HEK293 (cell line): ENCODE results near the gene RTN1.

Experiments used
- CTCF ChIA-PET: fragments of 350-600 bp; formaldehyde crosslinking; extraction: SDS; loops from one replicate; lab custom pipeline; 2021; ENCODE audit warnings: antibody characterized with exemption; lab: Yijun Ruan, JAX
- POLR2A ChIA-PET: fragments of 300-600 bp; formaldehyde crosslinking; extraction: SDS; loops from one replicate; lab custom pipeline; 2020; ENCODE audit warnings: antibody characterized with exemption, inconsistent platforms; lab: Yijun Ruan, JAX
- H3K27ac ChIP-seq: fragments of 200-500 bp; sonication (Bioruptor generic); 2 replicates; pipeline ENCODE4 v1.5.1; 2014; ENCODE audit warnings: low read depth, low read length, control low read depth, inconsistent platforms; ENCODE audit errors: extremely low read depth
- H3K36me3 ChIP-seq, 2 experiments: fragments of 200-500 bp in 1 of 2; sonication (Bioruptor generic) in 1 of 2; 1 replicate in 1 of 2; 2 replicates in 1 of 2; pipeline ENCODE4 v1.5.1; 2014 to 2017; ENCODE audit warnings: inconsistent platforms in 2 of 2, low read length in 2 of 2; ENCODE audit not compliant: control insufficient read depth in 2 of 2, insufficient read depth in 1 of 2
- H3K4me1 ChIP-seq: fragments of 200-500 bp; sonication (Bioruptor generic); 2 replicates; pipeline ENCODE4 v1.5.1; 2014; ENCODE audit warnings: mild to moderate bottlenecking, low read length, inconsistent platforms; ENCODE audit not compliant: control insufficient read depth, insufficient read depth
- H3K4me3 ChIP-seq: 2 replicates; pipeline ENCODE4 v1.5.1; 2011; ENCODE audit warnings: low read depth, mild to moderate bottlenecking, control low read depth, low read length, moderate library complexity
- H3K9me3 ChIP-seq: fragments of 200-500 bp; sonication (Bioruptor generic); 2 replicates; pipeline ENCODE4 v1.5.1; 2014; ENCODE audit warnings: low read depth, low read length, inconsistent platforms; ENCODE audit not compliant: control insufficient read depth, insufficient read depth
- PRDM1 ChIP-seq: fragments of 450-650 bp; formaldehyde crosslinking; IDR thresholded peaks from 2 replicates; pipeline ENCODE4; 2016; ENCODE audit warnings: missing biosample characterization, missing genetic modification characterization
- TRIM28 ChIP-seq: IDR thresholded peaks from 2 replicates; pipeline ENCODE4 v1.6.1; 2011; ENCODE audit warnings: low read length, control low read depth, borderline replicate concordance
- ZBTB48 ChIP-seq: fragments of 450-650 bp; formaldehyde crosslinking; IDR thresholded peaks from 2 replicates; pipeline ENCODE4 v1.5.1; 2016; ENCODE audit warnings: missing biosample characterization, missing genetic modification characterization
- ZNF214 ChIP-seq: fragments of 450-650 bp; formaldehyde crosslinking; IDR thresholded peaks from 2 replicates; pipeline ENCODE4 v1.5.1; 2017; ENCODE audit warnings: missing biosample characterization, mild to moderate bottlenecking, missing genetic modification characterization, borderline replicate concordance
- ZNF341 ChIP-seq: fragments of 450-650 bp; formaldehyde crosslinking; IDR thresholded peaks from 2 replicates; pipeline ENCODE4; 2016; ENCODE audit warnings: low read depth, missing biosample characterization, missing genetic modification characterization
- ZNF473 ChIP-seq: fragments of 450-650 bp; formaldehyde crosslinking; IDR thresholded peaks from 2 replicates; pipeline ENCODE4 v1.5.1; 2017; ENCODE audit warnings: missing biosample characterization, missing genetic modification characterization
- ZNF48 ChIP-seq: fragments of 450-650 bp; formaldehyde crosslinking; IDR thresholded peaks from 2 replicates; pipeline ENCODE4 v1.5.1; 2016; ENCODE audit warnings: missing biosample characterization, missing genetic modification characterization
- ZNF514 ChIP-seq: fragments of 450-650 bp; formaldehyde crosslinking; IDR thresholded peaks from 2 replicates; pipeline ENCODE4 v1.5.1; 2016; ENCODE audit warnings: missing biosample characterization, missing genetic modification characterization
- ZNF521 ChIP-seq: fragments of 450-650 bp; formaldehyde crosslinking; IDR thresholded peaks from 2 replicates; pipeline ENCODE4 v1.5.1; 2017; ENCODE audit warnings: missing biosample characterization, mild to moderate bottlenecking, missing genetic modification characterization
- ZNF624 ChIP-seq: fragments of 450-650 bp; formaldehyde crosslinking; IDR thresholded peaks from 2 replicates; pipeline ENCODE4 v1.5.1; 2017; ENCODE audit warnings: missing biosample characterization, missing genetic modification characterization
- ZNF76 ChIP-seq: fragments of 450-650 bp; formaldehyde crosslinking; IDR thresholded peaks from 2 replicates; pipeline ENCODE4; 2016; ENCODE audit warnings: low read depth, missing biosample characterization, missing genetic modification characterization, borderline replicate concordance
- ZNF768 ChIP-seq: fragments of 450-650 bp; formaldehyde crosslinking; IDR thresholded peaks from 2 replicates; pipeline ENCODE4 v1.5.1; 2018; ENCODE audit warnings: missing biosample characterization, mild to moderate bottlenecking, missing genetic modification characterization
- ZSCAN30 ChIP-seq: fragments of 450-650 bp; IDR thresholded peaks from 2 replicates; pipeline ENCODE4 v1.5.1; 2018; ENCODE audit warnings: missing biosample characterization, mild to moderate bottlenecking, missing genetic modification characterization, moderate library complexity
- TF ChIP-seq, protein P1 (sequence below): fragments of 450-650 bp; formaldehyde crosslinking; IDR thresholded peaks from 2 replicates; pipeline ENCODE4 v1.5.1; 2017; ENCODE audit warnings: missing biosample characterization, missing genetic modification characterization
- TF ChIP-seq, protein P2 (sequence below): fragments of 450-650 bp; formaldehyde crosslinking; IDR thresholded peaks from 2 replicates; pipeline ENCODE4 v1.5.1; 2016; ENCODE audit warnings: missing biosample characterization, missing genetic modification characterization
- TF ChIP-seq, protein P3 (sequence below): fragments of 450-650 bp; formaldehyde crosslinking; IDR thresholded peaks from 2 replicates; pipeline ENCODE4 v1.5.1; 2016; ENCODE audit warnings: missing biosample characterization, missing genetic modification characterization
- TF ChIP-seq, protein P4 (sequence below): fragments of 450-650 bp; formaldehyde crosslinking; IDR thresholded peaks from 2 replicates; pipeline ENCODE4 v1.5.1; 2017; ENCODE audit warnings: missing biosample characterization, missing genetic modification characterization
- TF ChIP-seq, protein P5 (sequence below): fragments of 450-650 bp; IDR thresholded peaks from 2 replicates; pipeline ENCODE4 v1.5.1; 2018; ENCODE audit warnings: missing biosample characterization, missing genetic modification characterization
- TF ChIP-seq, protein P6 (sequence below): fragments of 450-650 bp; formaldehyde crosslinking; IDR thresholded peaks from 2 replicates; pipeline ENCODE4 v1.5.1; 2016; ENCODE audit warnings: missing biosample characterization, missing genetic modification characterization
- TF ChIP-seq, protein P7 (sequence below): fragments of 450-650 bp; formaldehyde crosslinking; IDR thresholded peaks from 2 replicates; pipeline ENCODE4 v1.5.1; 2017; ENCODE audit warnings: missing biosample characterization, missing genetic modification characterization

RTN1 gene

DNA sequence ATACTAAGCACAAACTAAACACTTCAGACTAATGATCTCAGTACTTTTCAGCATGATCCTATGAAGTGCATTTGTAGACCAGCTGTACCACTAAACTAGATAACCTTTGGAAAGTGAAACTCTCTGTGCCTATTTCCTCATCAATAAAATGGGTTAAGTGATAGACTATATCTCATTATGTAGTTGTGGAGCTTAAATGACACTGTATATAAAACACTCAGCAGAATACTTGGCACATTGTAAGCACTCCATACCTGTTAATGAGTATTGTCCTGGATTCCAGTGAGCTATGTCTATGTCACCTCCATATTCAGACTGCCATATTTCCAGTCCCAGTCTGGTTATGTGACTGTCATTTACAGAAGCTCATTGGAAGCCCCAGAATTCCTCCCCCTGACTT lies 44.4 kb downstream of the RTN1 start:
- no peak overlapping the region for H3K27ac ChIP-seq
- H3K4me3 ChIP-seq: no peak overlapping the region
- TF ChIP-seq, protein P1, sequence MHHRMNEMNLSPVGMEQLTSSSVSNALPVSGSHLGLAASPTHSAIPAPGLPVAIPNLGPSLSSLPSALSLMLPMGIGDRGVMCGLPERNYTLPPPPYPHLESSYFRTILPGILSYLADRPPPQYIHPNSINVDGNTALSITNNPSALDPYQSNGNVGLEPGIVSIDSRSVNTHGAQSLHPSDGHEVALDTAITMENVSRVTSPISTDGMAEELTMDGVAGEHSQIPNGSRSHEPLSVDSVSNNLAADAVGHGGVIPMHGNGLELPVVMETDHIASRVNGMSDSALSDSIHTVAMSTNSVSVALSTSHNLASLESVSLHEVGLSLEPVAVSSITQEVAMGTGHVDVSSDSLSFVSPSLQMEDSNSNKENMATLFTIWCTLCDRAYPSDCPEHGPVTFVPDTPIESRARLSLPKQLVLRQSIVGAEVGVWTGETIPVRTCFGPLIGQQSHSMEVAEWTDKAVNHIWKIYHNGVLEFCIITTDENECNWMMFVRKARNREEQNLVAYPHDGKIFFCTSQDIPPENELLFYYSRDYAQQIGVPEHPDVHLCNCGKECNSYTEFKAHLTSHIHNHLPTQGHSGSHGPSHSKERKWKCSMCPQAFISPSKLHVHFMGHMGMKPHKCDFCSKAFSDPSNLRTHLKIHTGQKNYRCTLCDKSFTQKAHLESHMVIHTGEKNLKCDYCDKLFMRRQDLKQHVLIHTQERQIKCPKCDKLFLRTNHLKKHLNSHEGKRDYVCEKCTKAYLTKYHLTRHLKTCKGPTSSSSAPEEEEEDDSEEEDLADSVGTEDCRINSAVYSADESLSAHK: no peak
- no peak for TF ChIP-seq PRDM1 (tag by site-specific recombination)
- no peak for TF ChIP-seq ZNF76
- TF ChIP-seq, protein P2, sequence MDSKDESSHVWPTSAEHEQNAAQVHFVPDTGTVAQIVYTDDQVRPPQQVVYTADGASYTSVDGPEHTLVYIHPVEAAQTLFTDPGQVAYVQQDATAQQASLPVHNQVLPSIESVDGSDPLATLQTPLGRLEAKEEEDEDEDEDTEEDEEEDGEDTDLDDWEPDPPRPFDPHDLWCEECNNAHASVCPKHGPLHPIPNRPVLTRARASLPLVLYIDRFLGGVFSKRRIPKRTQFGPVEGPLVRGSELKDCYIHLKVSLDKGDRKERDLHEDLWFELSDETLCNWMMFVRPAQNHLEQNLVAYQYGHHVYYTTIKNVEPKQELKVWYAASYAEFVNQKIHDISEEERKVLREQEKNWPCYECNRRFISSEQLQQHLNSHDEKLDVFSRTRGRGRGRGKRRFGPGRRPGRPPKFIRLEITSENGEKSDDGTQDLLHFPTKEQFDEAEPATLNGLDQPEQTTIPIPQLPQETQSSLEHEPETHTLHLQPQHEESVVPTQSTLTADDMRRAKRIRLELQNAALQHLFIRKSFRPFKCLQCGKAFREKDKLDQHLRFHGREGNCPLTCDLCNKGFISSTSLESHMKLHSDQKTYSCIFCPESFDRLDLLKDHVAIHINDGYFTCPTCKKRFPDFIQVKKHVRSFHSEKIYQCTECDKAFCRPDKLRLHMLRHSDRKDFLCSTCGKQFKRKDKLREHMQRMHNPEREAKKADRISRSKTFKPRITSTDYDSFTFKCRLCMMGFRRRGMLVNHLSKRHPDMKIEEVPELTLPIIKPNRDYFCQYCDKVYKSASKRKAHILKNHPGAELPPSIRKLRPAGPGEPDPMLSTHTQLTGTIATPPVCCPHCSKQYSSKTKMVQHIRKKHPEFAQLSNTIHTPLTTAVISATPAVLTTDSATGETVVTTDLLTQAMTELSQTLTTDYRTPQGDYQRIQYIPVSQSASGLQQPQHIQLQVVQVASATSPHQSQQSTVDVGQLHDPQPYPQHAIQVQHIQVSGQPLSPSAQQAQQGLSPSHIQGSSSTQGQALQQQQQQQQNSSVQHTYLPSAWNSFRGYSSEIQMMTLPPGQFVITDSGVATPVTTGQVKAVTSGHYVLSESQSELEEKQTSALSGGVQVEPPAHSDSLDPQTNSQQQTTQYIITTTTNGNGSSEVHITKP (tag by site-specific recombination): no peak
- TF ChIP-seq ZNF341 (tag by site-specific recombination): no peak
- TF ChIP-seq ZNF521: no peak
- TF ChIP-seq ZNF48 (tag by site-specific recombination): no peak
- TF ChIP-seq, protein P3, sequence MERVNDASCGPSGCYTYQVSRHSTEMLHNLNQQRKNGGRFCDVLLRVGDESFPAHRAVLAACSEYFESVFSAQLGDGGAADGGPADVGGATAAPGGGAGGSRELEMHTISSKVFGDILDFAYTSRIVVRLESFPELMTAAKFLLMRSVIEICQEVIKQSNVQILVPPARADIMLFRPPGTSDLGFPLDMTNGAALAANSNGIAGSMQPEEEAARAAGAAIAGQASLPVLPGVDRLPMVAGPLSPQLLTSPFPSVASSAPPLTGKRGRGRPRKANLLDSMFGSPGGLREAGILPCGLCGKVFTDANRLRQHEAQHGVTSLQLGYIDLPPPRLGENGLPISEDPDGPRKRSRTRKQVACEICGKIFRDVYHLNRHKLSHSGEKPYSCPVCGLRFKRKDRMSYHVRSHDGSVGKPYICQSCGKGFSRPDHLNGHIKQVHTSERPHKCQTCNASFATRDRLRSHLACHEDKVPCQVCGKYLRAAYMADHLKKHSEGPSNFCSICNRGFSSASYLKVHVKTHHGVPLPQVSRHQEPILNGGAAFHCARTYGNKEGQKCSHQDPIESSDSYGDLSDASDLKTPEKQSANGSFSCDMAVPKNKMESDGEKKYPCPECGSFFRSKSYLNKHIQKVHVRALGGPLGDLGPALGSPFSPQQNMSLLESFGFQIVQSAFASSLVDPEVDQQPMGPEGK (tag by site-specific recombination): no peak
- TF ChIP-seq ZBTB48 (tag by site-specific recombination): no peak
- TF ChIP-seq ZNF473 (tag by site-specific recombination): no peak
- TF ChIP-seq, protein P4, sequence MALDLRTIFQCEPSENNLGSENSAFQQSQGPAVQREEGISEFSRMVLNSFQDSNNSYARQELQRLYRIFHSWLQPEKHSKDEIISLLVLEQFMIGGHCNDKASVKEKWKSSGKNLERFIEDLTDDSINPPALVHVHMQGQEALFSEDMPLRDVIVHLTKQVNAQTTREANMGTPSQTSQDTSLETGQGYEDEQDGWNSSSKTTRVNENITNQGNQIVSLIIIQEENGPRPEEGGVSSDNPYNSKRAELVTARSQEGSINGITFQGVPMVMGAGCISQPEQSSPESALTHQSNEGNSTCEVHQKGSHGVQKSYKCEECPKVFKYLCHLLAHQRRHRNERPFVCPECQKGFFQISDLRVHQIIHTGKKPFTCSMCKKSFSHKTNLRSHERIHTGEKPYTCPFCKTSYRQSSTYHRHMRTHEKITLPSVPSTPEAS (tag by site-specific recombination): no peak
- no peak for TF ChIP-seq ZNF768
- TF ChIP-seq, protein P5, sequence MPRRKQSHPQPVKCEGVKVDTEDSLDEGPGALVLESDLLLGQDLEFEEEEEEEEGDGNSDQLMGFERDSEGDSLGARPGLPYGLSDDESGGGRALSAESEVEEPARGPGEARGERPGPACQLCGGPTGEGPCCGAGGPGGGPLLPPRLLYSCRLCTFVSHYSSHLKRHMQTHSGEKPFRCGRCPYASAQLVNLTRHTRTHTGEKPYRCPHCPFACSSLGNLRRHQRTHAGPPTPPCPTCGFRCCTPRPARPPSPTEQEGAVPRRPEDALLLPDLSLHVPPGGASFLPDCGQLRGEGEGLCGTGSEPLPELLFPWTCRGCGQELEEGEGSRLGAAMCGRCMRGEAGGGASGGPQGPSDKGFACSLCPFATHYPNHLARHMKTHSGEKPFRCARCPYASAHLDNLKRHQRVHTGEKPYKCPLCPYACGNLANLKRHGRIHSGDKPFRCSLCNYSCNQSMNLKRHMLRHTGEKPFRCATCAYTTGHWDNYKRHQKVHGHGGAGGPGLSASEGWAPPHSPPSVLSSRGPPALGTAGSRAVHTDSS (tag by site-specific recombination): no peak
- no peak for TF ChIP-seq TRIM28
- TF ChIP-seq, protein P6, sequence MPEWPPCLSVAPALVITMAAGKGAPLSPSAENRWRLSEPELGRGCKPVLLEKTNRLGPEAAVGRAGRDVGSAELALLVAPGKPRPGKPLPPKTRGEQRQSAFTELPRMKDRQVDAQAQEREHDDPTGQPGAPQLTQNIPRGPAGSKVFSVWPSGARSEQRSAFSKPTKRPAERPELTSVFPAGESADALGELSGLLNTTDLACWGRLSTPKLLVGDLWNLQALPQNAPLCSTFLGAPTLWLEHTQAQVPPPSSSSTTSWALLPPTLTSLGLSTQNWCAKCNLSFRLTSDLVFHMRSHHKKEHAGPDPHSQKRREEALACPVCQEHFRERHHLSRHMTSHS (tag by site-specific recombination): no peak
- TF ChIP-seq, protein P7, sequence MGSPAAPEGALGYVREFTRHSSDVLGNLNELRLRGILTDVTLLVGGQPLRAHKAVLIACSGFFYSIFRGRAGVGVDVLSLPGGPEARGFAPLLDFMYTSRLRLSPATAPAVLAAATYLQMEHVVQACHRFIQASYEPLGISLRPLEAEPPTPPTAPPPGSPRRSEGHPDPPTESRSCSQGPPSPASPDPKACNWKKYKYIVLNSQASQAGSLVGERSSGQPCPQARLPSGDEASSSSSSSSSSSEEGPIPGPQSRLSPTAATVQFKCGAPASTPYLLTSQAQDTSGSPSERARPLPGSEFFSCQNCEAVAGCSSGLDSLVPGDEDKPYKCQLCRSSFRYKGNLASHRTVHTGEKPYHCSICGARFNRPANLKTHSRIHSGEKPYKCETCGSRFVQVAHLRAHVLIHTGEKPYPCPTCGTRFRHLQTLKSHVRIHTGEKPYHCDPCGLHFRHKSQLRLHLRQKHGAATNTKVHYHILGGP (tag by site-specific recombination): no peak
- TF ChIP-seq ZNF514 (tag by site-specific recombination): no peak
- TF ChIP-seq ZNF624 (tag by site-specific recombination): no peak
- no peak for TF ChIP-seq ZNF214 (tag by site-specific recombination)
- TF ChIP-seq ZSCAN30: no peak
- CTCF ChIA-PET: no interaction called here
- POLR2A ChIA-PET: no interaction called here
- H3K36me3 ChIP-seq: no peaks in the 10 kb centered on the region
- no peaks in the 10 kb centered on the region; the same call in 1 of the 2 replicates for H3K9me3 ChIP-seq
- H3K4me1 ChIP-seq: no peaks in the 10 kb centered on the region
